SK-N-SH (cell line): ENCODE results near the gene UGT1A7. TPM values are rescaled to one million over a fixed set of nuclear protein-coding genes. Genes with fewer than 3 reads are reported as not detected.

Experiments
- CTCF ChIA-PET: fragments of 300-600, 350-600 bp; formaldehyde crosslinking; extraction: SDS; loops from one replicate; lab custom pipeline; 2021; lab: Yijun Ruan, JAX
- POLR2A ChIA-PET: fragments of 350-600 bp; sonication (Branson Sonifier 250); formaldehyde crosslinking; extraction: SDS; loops from one replicate; lab custom pipeline; 2020; ENCODE audit warnings: antibody characterized with exemption, inconsistent platforms; lab: Yijun Ruan, JAX
- DNase-seq: peaks from one replicate; pipeline ENCODE4 v3.0.0; 2012
- H2AFZ ChIP-seq: fragments of 200-600 bp; sonication (generic); 2 replicates; pipeline ENCODE4 v1.8.1; 2016; ENCODE audit warnings: antibody characterized with exemption, mild to moderate bottlenecking, low read depth
- H3F3A ChIP-seq: fragments of 200-600 bp; sonication (generic); replicated peaks from 2 replicates; pipeline ENCODE3; 2016; ENCODE audit warnings: antibody characterized with exemption, mild to moderate bottlenecking; ENCODE audit not compliant: insufficient read depth
- H3K27ac ChIP-seq, 2 experiments: fragments of 200-500 bp in 1 of 2; fragments of 200-600 bp in 1 of 2; sonication (Bioruptor generic) in 1 of 2; sonication (generic), shearing (Covaris generic) in 1 of 2; 2 replicates each; pipeline versions ENCODE4 v1.5.1 to v1.6.1; 2014 to 2016; ENCODE audit warnings: low read depth in 2 of 2, inconsistent platforms in 1 of 2, low read length in 1 of 2, mild to moderate bottlenecking in 1 of 2, mixed read lengths in 1 of 2
- H3K27me3 ChIP-seq: fragments of 200-600 bp; sonication (generic), shearing (Covaris generic); 2 replicates; pipeline ENCODE4 v1.6.1; 2016; ENCODE audit warnings: mixed run types; ENCODE audit not compliant: insufficient read depth
- H3K36me3 ChIP-seq, 2 experiments: fragments of 200-500 bp in 1 of 2; fragments of 200-600 bp in 1 of 2; sonication (Bioruptor generic) in 1 of 2; sonication (generic) in 1 of 2; replicated peaks in 1 of 2; 2 replicates each; pipeline versions ENCODE3 to v1.5.1; 2014 to 2016; ENCODE audit warnings: low read length in 1 of 2, mild to moderate bottlenecking in 1 of 2; ENCODE audit not compliant: insufficient read depth in 2 of 2, control insufficient read depth in 1 of 2
- H3K4me1 ChIP-seq, 2 experiments: fragments of 200-500 bp in 1 of 2; fragments of 200-600 bp in 1 of 2; sonication (Bioruptor generic) in 1 of 2; sonication (generic), shearing (Covaris generic) in 1 of 2; 2 replicates each; pipeline versions ENCODE4 v1.5.1 to v1.6.1; 2014 to 2016; ENCODE audit warnings: low read depth in 1 of 2, low read length in 1 of 2, mixed run types in 1 of 2; ENCODE audit not compliant: insufficient read depth in 2 of 2, control insufficient read depth in 1 of 2
- H3K4me2 ChIP-seq: fragments of 200-600 bp; sonication (generic), shearing (Covaris generic); 2 replicates; pipeline ENCODE4 v1.6.1; 2017; ENCODE audit warnings: mixed run types
- H3K4me3 ChIP-seq, 2 experiments: fragments of 200-500 bp in 1 of 2; fragments of 200-600 bp in 1 of 2; sonication (Bioruptor generic) in 1 of 2; sonication (generic), shearing (Covaris generic) in 1 of 2; 2 replicates each; pipeline versions ENCODE4 v1.5.1 to v1.8.1; 2014 to 2016; ENCODE audit warnings: low read depth in 2 of 2, inconsistent platforms in 1 of 2, low read length in 1 of 2, mild to moderate bottlenecking in 1 of 2, mixed read lengths in 1 of 2, moderate library complexity in 1 of 2
- H3K79me2 ChIP-seq: fragments of 200-600 bp; sonication (generic); 2 replicates; pipeline ENCODE4 v1.8.1; 2017; ENCODE audit warnings: mild to moderate bottlenecking; ENCODE audit not compliant: insufficient read depth
- H3K9ac ChIP-seq: fragments of 200-600 bp; sonication (generic); 2 replicates; pipeline ENCODE4 v1.6.1; 2017; ENCODE audit warnings: mixed run types
- H3K9me2 ChIP-seq: fragments of 200-600 bp; sonication (generic); 2 replicates; pipeline ENCODE4 v1.6.1; 2017; ENCODE audit warnings: mixed run types
- H3K9me3 ChIP-seq: fragments of 200-600 bp; sonication (generic); 2 replicates; pipeline ENCODE4 v1.6.1; 2017; ENCODE audit warnings: mixed run types, mild to moderate bottlenecking, moderate library complexity
- H4K20me1 ChIP-seq: fragments of 200-600 bp; sonication (generic); 2 replicates; pipeline ENCODE4 v1.6.1; 2017; ENCODE audit warnings: mild to moderate bottlenecking, mixed run types; ENCODE audit not compliant: insufficient read depth
- CTCF ChIP-seq: fragments of 200-600 bp; sonication (generic); IDR thresholded peaks from 2 replicates; pipeline ENCODE4 v1.6.1; 2017; ENCODE audit warnings: antibody characterized with exemption, mild to moderate bottlenecking, moderate library complexity
- EZH2phosphoT487 ChIP-seq: fragments of 200-600 bp; sonication (generic); IDR thresholded peaks from 2 replicates; pipeline ENCODE4 v1.6.1; 2017; ENCODE audit warnings: low read depth, mixed run types, mild to moderate bottlenecking, antibody characterized with exemption, moderate library complexity, borderline replicate concordance
- FOSL2 ChIP-seq: IDR thresholded peaks from 2 replicates; pipeline ENCODE4 v1.4.0; 2012; ENCODE audit warnings: low read depth, mild to moderate bottlenecking, moderate library complexity, borderline replicate concordance
- FOXJ3 ChIP-seq: sonication (generic); formaldehyde crosslinking; IDR thresholded peaks from 2 replicates; pipeline ENCODE4 v1.5.1; 2020; ENCODE audit warnings: mild to moderate bottlenecking, missing genetic modification reagents
- GABPA ChIP-seq: IDR thresholded peaks from 2 replicates; pipeline ENCODE4 v1.4.0; 2012; ENCODE audit warnings: low read depth, mild to moderate bottlenecking
- GATA2 ChIP-seq: sonication (generic); formaldehyde crosslinking; IDR thresholded peaks from 2 replicates; pipeline ENCODE4 v1.5.0; 2020; ENCODE audit warnings: mild to moderate bottlenecking, missing genetic modification reagents
- JUND ChIP-seq: IDR thresholded peaks from 2 replicates; pipeline ENCODE4 v1.4.0; 2012
- MEF2A ChIP-seq: IDR thresholded peaks from 2 replicates; pipeline ENCODE4 v1.4.0; 2012; ENCODE audit warnings: low read depth, borderline replicate concordance
- MXI1 ChIP-seq: IDR thresholded peaks from 2 replicates; pipeline ENCODE4 v1.6.1; 2012; ENCODE audit warnings: mild to moderate bottlenecking, low read depth, low read length, improper control_type of control experiment
- NRF1 ChIP-seq: IDR thresholded peaks from 2 replicates; pipeline ENCODE4 v1.6.1; 2012; ENCODE audit warnings: low read depth, mild to moderate bottlenecking, low read length
- PBX3 ChIP-seq: IDR thresholded peaks from 2 replicates; pipeline ENCODE4; 2012
- POLR2AphosphoS5 ChIP-seq: IDR thresholded peaks from 2 replicates; pipeline ENCODE4 v1.6.1; 2012; ENCODE audit warnings: low read depth, low read length
- RCOR1 ChIP-seq: fragments of 150-350 bp; IDR thresholded peaks from 2 replicates; pipeline ENCODE4 v1.6.1; 2017; ENCODE audit warnings: antibody characterized with exemption, low read length
- REST ChIP-seq: IDR thresholded peaks from 2 replicates; pipeline ENCODE4 v1.6.1; 2012; ENCODE audit warnings: mild to moderate bottlenecking, low read depth, low read length, moderate library complexity
- RFX5 ChIP-seq: IDR thresholded peaks from 2 replicates; pipeline ENCODE4 v1.6.1; 2012; ENCODE audit warnings: mild to moderate bottlenecking, improper control_type of control experiment, low read length
- RXRA ChIP-seq: IDR thresholded peaks from 2 replicates; pipeline ENCODE4 v1.4.0; 2012; ENCODE audit warnings: low read depth, mild to moderate bottlenecking, borderline replicate concordance
- SIN3A ChIP-seq: IDR thresholded peaks from 2 replicates; pipeline ENCODE4 v1.6.1; 2012; ENCODE audit warnings: low read depth, mild to moderate bottlenecking, low read length, moderate library complexity, borderline replicate concordance
- SMC3 ChIP-seq: IDR thresholded peaks from 2 replicates; pipeline ENCODE4 v1.6.1; 2012; ENCODE audit warnings: low read depth, low read length, improper control_type of control experiment
- TAF1 ChIP-seq: IDR thresholded peaks from 2 replicates; pipeline ENCODE4 v1.6.1; 2012; ENCODE audit warnings: low read depth, mild to moderate bottlenecking, low read length, moderate library complexity, borderline replicate concordance
- USF1 ChIP-seq: IDR thresholded peaks from 2 replicates; pipeline ENCODE4 v1.4.0; 2012; ENCODE audit warnings: low read depth, borderline replicate concordance
- USF2 ChIP-seq: fragments of 150-350 bp; IDR thresholded peaks from 2 replicates; pipeline ENCODE4 v1.6.1; 2017; ENCODE audit warnings: antibody characterized with exemption, low read length, low read depth, borderline replicate concordance
- WGBS: methylation state at CpG from one replicate; pipeline ENCODE4 v1.1.6; 2017; ENCODE audit warnings: low lambda C conversion rate; 5-methylcytosine and 5-hydroxymethylcytosine counted together
- polyA plus RNA-seq, 3 experiments: library from polyadenylated mRNA; depleted of rRNA; stranded (reverse); fragments of >200 nt; gene quantifications; 2 replicates each; pipeline ENCODE4 v1.2.3, GENCODE V29; 2012

Gene UGT1A7
- polyA plus RNA-seq, 1 of the 3 experiments (the other 2 are of a cell fraction) = not detected

GRCh38 chr2:233756429-233757081 is 74.9 kb downstream of the UGT1A7 start:
- Histone ChIP-seq H2AFZ (no peak overlapping the region), H4K20me1 (no peaks in the 10 kb centered on the region), H3K27me3 (no peaks in the 10 kb centered on the region), H3K9ac (no peak overlapping the region), H3K9me3 (no peaks in the 10 kb centered on the region), H3K27ac (no peak overlapping the region), H3F3A (no peaks in the 10 kb centered on the region), H3K9me2 (no peaks in the 10 kb centered on the region), H3K4me3 (no peak overlapping the region), H3K36me3 (no peaks in the 10 kb centered on the region), H3K79me2 (no peaks in the 10 kb centered on the region), H3K4me2 (no peak overlapping the region), H3K4me1 (no peaks in the 10 kb centered on the region)
- POLR2A ChIA-PET = no interaction called here
- CTCF ChIA-PET = no interaction called here
- no peak for DNase-seq
- WGBS = 53% methylated on average over 7 of the region's 7 CpGs
- TF ChIP-seq NRF1 (no peak), RFX5 (no peak), PBX3 (no peak), TAF1 (no peak), JUND (no peak), RXRA (no peak), RCOR1 (no peak), FOSL2 (no peak), EZH2phosphoT487 (no peak), USF1 (no peak), REST (no peak)

- Histone ChIP-seq H3K9ac (no peak overlapping the region), H3K27ac (no peak overlapping the region), H3K4me3 (no peak overlapping the region), H3K4me1 (no peaks in the 10 kb centered on the region), H4K20me1 (no peaks in the 10 kb centered on the region), H3K79me2 (no peaks in the 10 kb centered on the region), H3F3A (no peaks in the 10 kb centered on the region), H3K4me2 (no peak overlapping the region), H3K9me2 (no peaks in the 10 kb centered on the region), H2AFZ (no peak overlapping the region), H3K9me3 (no peaks in the 10 kb centered on the region), H3K27me3 (no peaks in the 10 kb centered on the region), H3K36me3 (no peaks in the 10 kb centered on the region)
- ChIA-PET POLR2A (no interaction called here), CTCF (interaction anchor here (0.5 kb wide), 1 partner anchor 319 kb away, joined by 3 read pairs; no protein-coding TSS in a partner anchor)
- no peak for DNase-seq
- no peak for TF ChIP-seq GATA2 (CRISPR knock-in tag)
- no peak for TF ChIP-seq JUND
- no peak for TF ChIP-seq CTCF
- no peak for TF ChIP-seq TAF1
- no peak for TF ChIP-seq SIN3A
- TF ChIP-seq USF2 = no peak
- TF ChIP-seq MXI1 = no peak
- TF ChIP-seq POLR2AphosphoS5 = no peak
- TF ChIP-seq SMC3 = no peak
- TF ChIP-seq FOXJ3 (CRISPR knock-in tag) = no peak
- TF ChIP-seq MEF2A = no peak
- TF ChIP-seq GABPA = no peak
- no peak for TF ChIP-seq RCOR1
Measured at GRCh38 chr2:233758141-233758540, 76.4 kb downstream of the UGT1A7 start.
